Prostate gland (tissue), 2 donors: ENCODE data around the gene ACYP2.

Experiments used
- POLR2AphosphoS5 ChIP-seq: sonication (generic); formaldehyde crosslinking; IDR thresholded peaks from one replicate; pipeline ENCODE4 v1.6.1; 2017; ENCODE audit warnings: antibody characterized with exemption
- TF ChIP-seq, protein P1 (sequence below), 4 experiments: fragments of 200-600 bp in 2 of 4; fragments of 450-650 bp in 2 of 4; sonication (generic) in 2 of 4; IDR thresholded peaks; 1 replicate in 3 of 4; 2 replicates in 1 of 4; pipeline ENCODE4 v1.5.1; 2016 to 2019; ENCODE audit warnings: antibody characterized with exemption in 4 of 4, mild to moderate bottlenecking in 2 of 4, moderate library complexity in 2 of 4

DNA sequence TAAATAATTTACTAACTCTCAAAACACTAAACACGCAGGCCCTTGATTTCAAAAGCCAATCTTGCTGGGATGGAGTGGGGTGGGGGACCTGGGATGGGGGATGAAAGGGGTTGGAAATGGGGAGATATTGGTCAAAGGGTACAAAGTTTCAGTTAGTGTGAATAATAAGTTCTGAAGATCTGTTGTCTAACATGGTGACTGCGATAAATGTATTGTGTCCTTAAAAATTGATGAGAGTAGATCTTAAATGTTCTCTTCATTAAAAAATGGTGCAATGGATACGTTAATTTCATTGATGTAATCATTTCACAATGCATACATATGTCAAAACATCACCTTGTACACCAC, 505 bp upstream of the ACYP2 start:
- TF ChIP-seq, protein P1, sequence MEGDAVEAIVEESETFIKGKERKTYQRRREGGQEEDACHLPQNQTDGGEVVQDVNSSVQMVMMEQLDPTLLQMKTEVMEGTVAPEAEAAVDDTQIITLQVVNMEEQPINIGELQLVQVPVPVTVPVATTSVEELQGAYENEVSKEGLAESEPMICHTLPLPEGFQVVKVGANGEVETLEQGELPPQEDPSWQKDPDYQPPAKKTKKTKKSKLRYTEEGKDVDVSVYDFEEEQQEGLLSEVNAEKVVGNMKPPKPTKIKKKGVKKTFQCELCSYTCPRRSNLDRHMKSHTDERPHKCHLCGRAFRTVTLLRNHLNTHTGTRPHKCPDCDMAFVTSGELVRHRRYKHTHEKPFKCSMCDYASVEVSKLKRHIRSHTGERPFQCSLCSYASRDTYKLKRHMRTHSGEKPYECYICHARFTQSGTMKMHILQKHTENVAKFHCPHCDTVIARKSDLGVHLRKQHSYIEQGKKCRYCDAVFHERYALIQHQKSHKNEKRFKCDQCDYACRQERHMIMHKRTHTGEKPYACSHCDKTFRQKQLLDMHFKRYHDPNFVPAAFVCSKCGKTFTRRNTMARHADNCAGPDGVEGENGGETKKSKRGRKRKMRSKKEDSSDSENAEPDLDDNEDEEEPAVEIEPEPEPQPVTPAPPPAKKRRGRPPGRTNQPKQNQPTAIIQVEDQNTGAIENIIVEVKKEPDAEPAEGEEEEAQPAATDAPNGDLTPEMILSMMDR (IDR thresholded peaks at IDR 0.05), result no peak
- TF ChIP-seq POLR2AphosphoS5, result no peak
